Adipose tissue (tissue), 3 donors: ENCODE data around the gene COX6A2. TPM values are rescaled to one million over a fixed set of nuclear protein-coding genes. Genes with fewer than 3 reads are reported as not detected.

ENCODE experiments used
- H3K27ac ChIP-seq: one replicate; pipeline ENCODE4 v1.5.1; 2013; ENCODE audit warnings: low read depth, low read length
- WGBS, 3 donors: extraction: QIAGEN DNeasy Blood & Tissue Kit; methylation state at CpG; one replicate each; pipeline ENCODE4 v1.1.7; 2013; 5-methylcytosine and 5-hydroxymethylcytosine counted together
- polyA plus RNA-seq, 3 donors: library from polyadenylated mRNA; stranded (reverse); fragments of 200-250 nt; gene quantifications; one replicate each; pipeline ENCODE4 v1.2.3, GENCODE V29; 2013
- donor health status: healthy with polysubstance abuse.
- donor health status: Bipolar disorder and iron deficiency.
- donor health status: healthy.

Gene COX6A2
- polyA plus RNA-seq, 3 donors, result 0.31 to 13.3 (median 3.1) TPM

DNA sequence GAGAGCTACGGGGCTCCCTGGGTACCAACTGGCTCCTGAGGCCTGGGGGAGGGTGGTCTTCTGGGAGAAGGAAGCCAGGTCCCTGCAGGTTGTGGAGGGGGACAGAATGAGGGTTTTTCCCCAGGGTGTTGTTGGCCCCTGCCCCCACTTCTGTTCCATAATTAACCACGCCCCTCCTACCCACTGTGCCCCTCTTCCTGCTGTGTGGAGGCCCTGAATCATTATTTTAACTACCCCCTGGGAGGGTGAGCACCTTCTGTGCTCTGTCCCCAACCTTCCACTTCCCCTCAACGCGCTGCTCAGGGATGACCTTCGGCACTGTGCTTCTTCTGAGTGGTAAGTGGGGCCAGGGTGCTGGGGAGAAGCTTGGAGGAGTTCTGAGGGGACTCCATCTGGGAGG lies 35.1 kb downstream of the COX6A2 start, which contains the start of gene ITGAD:
ITGAD (plus strand) TSS at position 280 of the 400 bp plus-strand sequence; CDS start at position 306, 26 bp downstream.
- H3K27ac ChIP-seq, result no peak within 1 kb of the TSS
- WGBS, 3 donors, result 51 to 67% (median 54%) methylated on average over 5 of the region's 5 CpGs

DNA sequence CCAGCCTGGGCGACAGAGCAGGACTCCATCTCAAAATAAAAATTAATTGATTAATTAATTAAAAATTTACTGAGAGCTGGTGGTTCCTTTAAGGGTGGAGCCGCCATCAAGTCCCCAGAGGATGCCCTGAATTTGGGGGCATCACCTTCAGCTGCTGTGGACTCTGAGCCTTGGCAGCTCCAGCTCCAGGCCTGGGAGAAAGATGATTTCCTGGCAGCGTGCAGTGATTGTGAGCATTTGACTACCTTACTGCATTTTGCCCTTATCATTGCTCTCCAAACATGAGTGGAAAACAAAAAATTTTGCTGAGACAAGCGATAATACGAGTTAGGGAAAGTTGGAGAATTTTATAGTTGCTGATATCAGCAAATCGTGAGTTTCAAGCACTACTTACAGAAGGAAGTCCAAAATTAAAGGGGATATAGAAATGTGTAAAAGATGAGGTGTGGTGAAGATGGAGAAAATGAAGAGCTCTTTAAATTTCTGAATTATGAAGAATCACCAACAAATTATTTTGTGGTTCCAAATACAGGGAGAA lies 37.6 kb downstream of the COX6A2 start:
- no peak overlapping the region for H3K27ac ChIP-seq
- WGBS, 3 donors, result 59 to 67% (median 62%) methylated on average over 6 of the region's 6 CpGs

GRCh38 chr16:31388535-31388934 lies 39.6 kb downstream of the COX6A2 start:
- 63 to 80% (median 68%) methylated on average over 2 of the region's 2 CpGs for WGBS, 3 donors
- no peak overlapping the region for H3K27ac ChIP-seq

GRCh38 chr16:31386157-31386984 lies 41.8 kb downstream of the COX6A2 start:
- H3K27ac ChIP-seq, result no peak overlapping the region
- WGBS, 3 donors, result 23 to 52% (median 51%) methylated on average over 6 of the region's 6 CpGs

DNA sequence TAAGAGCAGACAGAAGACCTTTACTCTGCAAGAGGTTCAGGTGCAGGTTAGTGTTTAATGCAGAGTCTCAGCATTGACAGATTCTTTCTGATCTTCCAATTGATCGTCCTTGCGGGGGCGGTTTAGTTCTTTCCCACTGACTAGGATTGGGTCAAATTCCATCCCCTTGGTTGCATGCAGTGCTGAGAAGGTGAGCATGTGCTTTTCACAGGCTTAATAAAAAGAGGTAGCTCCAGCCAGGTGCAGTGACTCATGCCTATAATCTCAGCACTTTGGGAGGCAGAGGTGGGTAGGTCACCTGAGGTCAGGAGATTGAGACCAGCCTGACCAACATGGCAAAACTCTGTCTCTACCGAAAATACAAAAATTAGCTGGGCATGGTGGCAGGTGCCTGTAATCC lies 42.5 kb downstream of the COX6A2 start:
- WGBS, 3 donors, result 27 to 84% (median 83%) methylated on average over 4 of the region's 4 CpGs
- no peak overlapping the region for H3K27ac ChIP-seq

GRCh38 chr16:31382485-31383161 lies 45.5 kb downstream of the COX6A2 start:
- 23 to 28% (median 24%) methylated on average over 14 of the region's 14 CpGs for WGBS, 3 donors
- no peak overlapping the region for H3K27ac ChIP-seq

DNA sequence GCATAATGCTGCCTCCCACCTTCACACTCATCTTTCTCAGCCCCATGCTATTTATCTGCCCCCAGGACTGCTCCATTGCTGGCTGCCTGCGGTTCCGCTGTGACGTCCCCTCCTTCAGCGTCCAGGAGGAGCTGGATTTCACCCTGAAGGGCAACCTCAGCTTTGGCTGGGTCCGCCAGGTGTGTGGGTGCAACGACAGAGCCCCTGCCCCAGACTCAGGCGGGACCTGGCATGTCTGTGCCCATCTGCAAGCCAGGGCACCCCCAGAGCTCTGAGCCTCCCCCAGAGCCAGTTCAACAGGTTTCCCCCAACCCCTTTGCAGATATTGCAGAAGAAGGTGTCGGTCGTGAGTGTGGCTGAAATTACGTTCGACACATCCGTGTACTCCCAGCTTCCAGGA lies 48.0 kb downstream of the COX6A2 start:
- WGBS, 3 donors, result 77 to 83% (median 82%) methylated on average over 12 of the region's 12 CpGs
- H3K27ac ChIP-seq, result no peak overlapping the region

Other genes starting within 250 kb of the COX6A2 start
- gene FUS, start 248.2 kb downstream of the COX6A2 start, polyA plus RNA-seq, result 100 to 1,000 TPM in 2 of 3 donors, 10 to 100 TPM in 1; 79.6 to 236 (median 213) TPM
- 10 to 100 TPM; 12.2 to 50.5 (median 25.8) TPM for gene PYCARD, start 225.6 kb downstream of the COX6A2 start, polyA plus RNA-seq
- gene TRIM72, start 214.2 kb downstream of the COX6A2 start, polyA plus RNA-seq, result under 1 TPM; 0.09 to 0.12 (median 0.11) TPM
- gene PYDC1, start 211.2 kb downstream of the COX6A2 start, polyA plus RNA-seq, result not detected
- 10 to 100 TPM in 1 of 3 donors, 1 to 10 TPM in 2; 1.4 to 15.6 (median 7.8) TPM for gene ITGAM, start 168.4 kb downstream of the COX6A2 start, polyA plus RNA-seq
- 10 to 100 TPM in 1 of 3 donors, 1 to 10 TPM in 1, under 1 TPM in 1; 0.91 to 22.4 (median 4.5) TPM for gene ITGAX, start 73.2 kb downstream of the COX6A2 start, polyA plus RNA-seq
- gene ITGAD, start 35.0 kb downstream of the COX6A2 start, polyA plus RNA-seq, result under 1 TPM in 2 of 3 donors, not detected in 1; 0.03 to 0.09 TPM
- gene ZNF843, start 14.4 kb upstream of the COX6A2 start, polyA plus RNA-seq, result 1 to 10 TPM in 1 of 3 donors, under 1 TPM in 2; 0.54 to 1.1 (median 0.79) TPM
- 10 to 100 TPM in 2 of 3 donors, 1 to 10 TPM in 1; 5.9 to 12.3 (median 10.3) TPM for gene ARMC5, start 31.1 kb upstream of the COX6A2 start, polyA plus RNA-seq
- gene TGFB1I1, start 43.8 kb upstream of the COX6A2 start, polyA plus RNA-seq, result 10 to 100 TPM in 2 of 3 donors, 1 to 10 TPM in 1; 5.0 to 59.9 (median 32.0) TPM
- gene SLC5A2, start 54.8 kb upstream of the COX6A2 start, polyA plus RNA-seq, result 1 to 10 TPM in 2 of 3 donors, under 1 TPM in 1; 0.90 to 4.4 (median 3.4) TPM
- gene RUSF1, start 80.0 kb upstream of the COX6A2 start, polyA plus RNA-seq, result 10 to 100 TPM; 34.0 to 65.8 (median 45.4) TPM
- gene AHSP, start 99.5 kb upstream of the COX6A2 start, polyA plus RNA-seq, result under 1 TPM in 1 of 3 donors, not detected in 2; 0.28 TPM